ENCODE measurements around the gene BCOR.

Gene BCOR

DNA sequence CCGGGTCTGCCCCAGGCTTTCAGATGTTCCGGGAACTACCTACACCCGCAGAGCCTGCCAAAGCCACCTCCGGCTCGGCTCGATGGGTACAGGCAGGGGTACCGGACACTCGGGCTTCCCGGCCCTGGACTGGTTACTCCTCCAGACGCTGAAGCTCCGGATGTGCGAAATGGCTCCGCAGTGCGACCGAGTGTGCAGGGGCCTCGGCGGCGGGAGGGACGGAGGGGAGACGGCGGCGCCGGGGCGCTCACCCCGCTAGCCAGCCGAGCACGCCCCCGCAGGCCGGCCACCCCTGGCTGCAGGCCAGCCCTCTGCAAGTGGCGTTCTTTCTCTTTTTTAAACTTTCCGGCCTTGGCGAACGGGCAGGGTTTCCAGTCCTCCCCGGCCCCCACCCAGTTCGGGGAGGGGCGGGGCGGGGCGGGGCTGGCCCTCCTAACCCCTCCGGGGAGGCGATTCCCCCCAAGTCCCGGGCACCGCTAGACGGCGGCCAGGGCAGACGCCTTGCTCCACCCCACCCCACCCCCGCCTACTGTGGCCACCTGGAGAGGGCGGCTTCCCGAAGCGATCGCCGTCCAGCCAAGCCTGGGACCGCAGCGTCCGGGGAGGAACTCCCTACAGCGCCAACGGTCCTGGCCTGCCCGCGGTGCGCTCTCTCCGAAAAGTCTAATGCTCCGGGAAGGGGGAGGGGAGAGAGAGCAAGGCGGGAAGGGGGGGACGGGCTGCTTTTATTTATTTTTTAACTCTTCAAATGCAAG, 7.5 kb downstream of the BCOR start:
- in situ Hi-C loops (cut with MboI; ENCODE audit: low pct_unique_long_range_greater_than_20kb, low sequenced_read_pairs, unreplicated experiment), result no loop called here
- DNase-seq (ENCODE audit: low spot score), result no peak
- no peak for TF ChIP-seq CTCF (IDR thresholded peaks at IDR 0.05; ENCODE audit: extremely low read depth, insufficient read depth, missing control alignments)

GRCh38 chrX:40088803-40089540, 8.8 kb downstream of the BCOR start:
- DNase-seq (ENCODE audit: low spot score), result no peak
- in situ Hi-C loops (cut with MboI; ENCODE audit: low pct_unique_long_range_greater_than_20kb, low sequenced_read_pairs, unreplicated experiment), result no loop called here
- no peak for TF ChIP-seq CTCF (IDR thresholded peaks at IDR 0.05; ENCODE audit: extremely low read depth, insufficient read depth, missing control alignments)

- TF ChIP-seq CTCF (IDR thresholded peaks at IDR 0.05; ENCODE audit: extremely low read depth, insufficient read depth, missing control alignments), result no peak
- in situ Hi-C loops (cut with MboI; ENCODE audit: low pct_unique_long_range_greater_than_20kb, low sequenced_read_pairs, unreplicated experiment), result no loop called here
- DNase-seq (ENCODE audit: low spot score), result no peak
Measured at GRCh38 chrX:40088299-40088625, 9.5 kb downstream of the BCOR start.

DNA sequence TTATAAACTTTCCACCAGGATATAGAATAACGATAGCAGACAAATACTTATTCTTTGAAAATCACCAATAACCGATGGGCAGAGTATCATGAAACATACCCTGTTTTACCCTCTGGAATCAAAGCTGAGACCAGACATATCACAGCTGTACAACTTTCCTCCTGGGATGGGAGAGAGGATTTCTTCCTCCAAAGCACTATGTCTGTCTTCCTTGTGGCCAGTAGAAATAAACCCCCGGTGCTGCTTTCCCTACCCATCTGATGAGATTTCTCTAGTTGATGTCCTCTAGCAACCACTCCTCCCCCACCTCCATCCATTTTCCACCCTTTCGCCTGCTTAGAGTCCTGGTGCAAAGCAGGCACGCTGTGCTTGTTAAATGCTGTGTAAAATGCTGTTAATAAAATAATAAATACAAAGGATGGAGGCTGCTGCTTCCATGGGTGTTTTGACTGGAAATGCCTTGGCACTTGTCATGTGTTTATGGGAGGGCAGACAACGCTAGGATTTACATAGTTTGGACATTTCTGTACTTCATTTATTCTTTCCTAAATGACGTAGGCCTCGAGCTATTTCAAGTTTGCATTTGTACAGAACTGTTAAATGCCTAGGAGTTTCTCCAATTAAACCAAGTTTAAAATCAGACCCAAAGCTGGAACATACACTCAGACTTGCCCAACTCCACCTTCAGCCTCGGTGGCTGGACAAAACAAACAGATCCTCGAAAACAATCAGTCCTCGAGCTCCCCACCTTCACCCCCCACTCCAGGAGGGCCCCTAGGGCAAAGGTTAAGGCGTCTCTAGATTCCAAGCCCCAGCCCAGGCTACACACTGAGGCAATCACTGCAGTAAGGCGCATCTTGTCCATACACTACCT, 10.1 kb downstream of the BCOR start:
- DNase-seq (ENCODE audit: low spot score), result no peak
- in situ Hi-C loops (cut with MboI; ENCODE audit: low pct_unique_long_range_greater_than_20kb, low sequenced_read_pairs, unreplicated experiment), result no loop called here
- no peak for TF ChIP-seq CTCF (IDR thresholded peaks at IDR 0.05; ENCODE audit: extremely low read depth, insufficient read depth, missing control alignments)

GRCh38 chrX:40086569-40087335, 11.0 kb downstream of the BCOR start:
- in situ Hi-C loops (cut with MboI; ENCODE audit: low pct_unique_long_range_greater_than_20kb, low sequenced_read_pairs, unreplicated experiment), result no loop called here
- no peak for DNase-seq (ENCODE audit: low spot score)
- no peak for TF ChIP-seq CTCF (IDR thresholded peaks at IDR 0.05; ENCODE audit: extremely low read depth, insufficient read depth, missing control alignments)

GRCh38 chrX:40085714-40086113, 12.0 kb downstream of the BCOR start:
- no peak for DNase-seq (ENCODE audit: low spot score)
- no peak for TF ChIP-seq CTCF (IDR thresholded peaks at IDR 0.05; ENCODE audit: extremely low read depth, insufficient read depth, missing control alignments)
- in situ Hi-C loops (cut with MboI; ENCODE audit: low pct_unique_long_range_greater_than_20kb, low sequenced_read_pairs, unreplicated experiment), result no loop called here

Measured in GM13977 (cell line).